ENCODE measurements around the gene CASK. TPM values are rescaled to one million over a fixed set of nuclear protein-coding genes. Genes with fewer than 3 reads are reported as not detected.

CASK gene
- total and polyA plus RNA-seq, 4 donors, result 3.6 to 14.8 (median 6.2) TPM

DNA sequence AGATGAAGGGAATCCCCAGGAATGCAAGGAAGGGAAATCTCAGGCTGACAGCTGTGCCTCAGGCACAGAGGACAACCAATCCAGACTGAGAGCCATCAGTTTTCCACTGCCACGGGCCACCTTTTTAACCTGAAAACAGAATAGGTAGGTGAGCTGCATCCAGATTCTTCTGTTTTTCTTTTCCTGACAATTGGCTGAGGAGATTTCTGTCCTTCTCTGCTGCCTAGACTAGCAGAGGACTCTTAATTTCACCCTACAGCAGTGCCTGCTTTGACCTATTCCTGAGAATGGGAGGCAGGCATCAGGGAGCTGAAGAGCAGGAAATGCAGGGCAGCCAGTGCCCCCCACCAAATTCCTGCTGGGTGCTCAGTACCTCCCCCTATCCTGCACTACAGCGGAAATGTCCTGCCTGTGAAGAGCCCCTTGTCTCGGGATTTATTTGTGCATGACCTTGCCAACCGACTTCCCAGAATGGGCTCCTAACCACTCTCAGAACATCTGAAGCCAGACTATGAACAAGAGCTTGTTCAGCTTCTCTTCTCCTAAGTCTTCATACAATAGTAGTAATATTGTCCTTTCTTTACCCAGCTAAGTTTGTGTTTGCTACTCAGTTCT, 65.1 kb downstream of the CASK start:
- no peak for TF ChIP-seq YY1 (IDR thresholded peaks at IDR 0.05)
- no peak for TF ChIP-seq EGR1 (IDR thresholded peaks at IDR 0.05; ENCODE audit: low read depth in 2 of 2)
- TF ChIP-seq RAD21 (IDR thresholded peaks at IDR 0.05), result no peak
- TF ChIP-seq, protein P1, sequence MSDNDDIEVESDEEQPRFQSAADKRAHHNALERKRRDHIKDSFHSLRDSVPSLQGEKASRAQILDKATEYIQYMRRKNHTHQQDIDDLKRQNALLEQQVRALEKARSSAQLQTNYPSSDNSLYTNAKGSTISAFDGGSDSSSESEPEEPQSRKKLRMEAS (IDR thresholded peaks at IDR 0.05), result no peak
- TF ChIP-seq NR2F2 (IDR thresholded peaks at IDR 0.05), result no peak
- TF ChIP-seq GABPA (IDR thresholded peaks at IDR 0.05 in 1 of 2, conservative IDR thresholded peaks at IDR 0.05 in 1 of 2), result no peak
- TF ChIP-seq SP1 (IDR thresholded peaks at IDR 0.05), result no peak
- no peak for TF ChIP-seq FOXA2 (IDR thresholded peaks at IDR 0.05)
- TF ChIP-seq CTCF (IDR thresholded peaks at IDR 0.05; ENCODE audit: low read depth, low read length, missing input control), result no peak
- no peak for TF ChIP-seq HNF4G (IDR thresholded peaks at IDR 0.05)
- TF ChIP-seq HNF4A (conservative IDR thresholded peaks at IDR 0.05), result no peak
- TF ChIP-seq JUND (IDR thresholded peaks at IDR 0.05), result no peak
- TF ChIP-seq, protein P2, sequence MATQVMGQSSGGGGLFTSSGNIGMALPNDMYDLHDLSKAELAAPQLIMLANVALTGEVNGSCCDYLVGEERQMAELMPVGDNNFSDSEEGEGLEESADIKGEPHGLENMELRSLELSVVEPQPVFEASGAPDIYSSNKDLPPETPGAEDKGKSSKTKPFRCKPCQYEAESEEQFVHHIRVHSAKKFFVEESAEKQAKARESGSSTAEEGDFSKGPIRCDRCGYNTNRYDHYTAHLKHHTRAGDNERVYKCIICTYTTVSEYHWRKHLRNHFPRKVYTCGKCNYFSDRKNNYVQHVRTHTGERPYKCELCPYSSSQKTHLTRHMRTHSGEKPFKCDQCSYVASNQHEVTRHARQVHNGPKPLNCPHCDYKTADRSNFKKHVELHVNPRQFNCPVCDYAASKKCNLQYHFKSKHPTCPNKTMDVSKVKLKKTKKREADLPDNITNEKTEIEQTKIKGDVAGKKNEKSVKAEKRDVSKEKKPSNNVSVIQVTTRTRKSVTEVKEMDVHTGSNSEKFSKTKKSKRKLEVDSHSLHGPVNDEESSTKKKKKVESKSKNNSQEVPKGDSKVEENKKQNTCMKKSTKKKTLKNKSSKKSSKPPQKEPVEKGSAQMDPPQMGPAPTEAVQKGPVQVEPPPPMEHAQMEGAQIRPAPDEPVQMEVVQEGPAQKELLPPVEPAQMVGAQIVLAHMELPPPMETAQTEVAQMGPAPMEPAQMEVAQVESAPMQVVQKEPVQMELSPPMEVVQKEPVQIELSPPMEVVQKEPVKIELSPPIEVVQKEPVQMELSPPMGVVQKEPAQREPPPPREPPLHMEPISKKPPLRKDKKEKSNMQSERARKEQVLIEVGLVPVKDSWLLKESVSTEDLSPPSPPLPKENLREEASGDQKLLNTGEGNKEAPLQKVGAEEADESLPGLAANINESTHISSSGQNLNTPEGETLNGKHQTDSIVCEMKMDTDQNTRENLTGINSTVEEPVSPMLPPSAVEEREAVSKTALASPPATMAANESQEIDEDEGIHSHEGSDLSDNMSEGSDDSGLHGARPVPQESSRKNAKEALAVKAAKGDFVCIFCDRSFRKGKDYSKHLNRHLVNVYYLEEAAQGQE (IDR thresholded peaks at IDR 0.05), result no peak
- no peak for TF ChIP-seq FOXA1 (IDR thresholded peaks at IDR 0.05)
- TF ChIP-seq, protein P3, sequence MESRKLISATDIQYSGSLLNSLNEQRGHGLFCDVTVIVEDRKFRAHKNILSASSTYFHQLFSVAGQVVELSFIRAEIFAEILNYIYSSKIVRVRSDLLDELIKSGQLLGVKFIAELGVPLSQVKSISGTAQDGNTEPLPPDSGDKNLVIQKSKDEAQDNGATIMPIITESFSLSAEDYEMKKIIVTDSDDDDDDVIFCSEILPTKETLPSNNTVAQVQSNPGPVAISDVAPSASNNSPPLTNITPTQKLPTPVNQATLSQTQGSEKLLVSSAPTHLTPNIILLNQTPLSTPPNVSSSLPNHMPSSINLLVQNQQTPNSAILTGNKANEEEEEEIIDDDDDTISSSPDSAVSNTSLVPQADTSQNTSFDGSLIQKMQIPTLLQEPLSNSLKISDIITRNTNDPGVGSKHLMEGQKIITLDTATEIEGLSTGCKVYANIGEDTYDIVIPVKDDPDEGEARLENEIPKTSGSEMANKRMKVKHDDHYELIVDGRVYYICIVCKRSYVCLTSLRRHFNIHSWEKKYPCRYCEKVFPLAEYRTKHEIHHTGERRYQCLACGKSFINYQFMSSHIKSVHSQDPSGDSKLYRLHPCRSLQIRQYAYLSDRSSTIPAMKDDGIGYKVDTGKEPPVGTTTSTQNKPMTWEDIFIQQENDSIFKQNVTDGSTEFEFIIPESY (IDR thresholded peaks at IDR 0.05), result no peak
- TF ChIP-seq TAF1 (conservative IDR thresholded peaks at IDR 0.05), result no peak
- no peak for TF ChIP-seq ATF3 (IDR thresholded peaks at IDR 0.05)
- no peak for TF ChIP-seq RXRA (IDR thresholded peaks at IDR 0.05)
- H3K4me1 ChIP-seq (ENCODE audit: control insufficient read depth in 4 of 4, insufficient read depth in 4 of 4, low read length in 3 of 4), result peaks cover 0 to 1% (median 0%) of the 10 kb centered on the region in 4 donors
- no peak overlapping the region for H3K9ac ChIP-seq (ENCODE audit: low read depth in 1 of 2, low read length in 2 of 2)
- no peak overlapping the region for H3K4me3 ChIP-seq (ENCODE audit: low read depth in 1 of 3, low read length in 3 of 3)
- H3K27ac ChIP-seq (ENCODE audit: low read depth in 1 of 2, low read length in 2 of 2), result no peak overlapping the region
- H3K9me3 ChIP-seq (ENCODE audit: control insufficient read depth in 4 of 4, low read length in 3 of 4), result no peaks in the 10 kb centered on the region
- H3K36me3 ChIP-seq (ENCODE audit: control insufficient read depth in 4 of 4, insufficient read depth in 3 of 4, low read depth in 1 of 4, low read length in 3 of 4), result no peaks in the 10 kb centered on the region
- peaks cover 0 to 3% (median 0%) of the 10 kb centered on the region in 4 donors for H3K27me3 ChIP-seq (ENCODE audit: control insufficient read depth in 4 of 4, insufficient read depth in 4 of 4, low read length in 3 of 4)
- 94% methylated on average over 4 of the region's 4 CpGs for WGBS
- DNase-seq (ENCODE audit: low spot score), result no peak
